ENCODE measurements around the gene VPS37D. TPM values are rescaled to one million over a fixed set of nuclear protein-coding genes. Genes with fewer than 3 reads are reported as not detected.
"Not testable (repeated sequence)": the region's sequence is repeated elsewhere in the genome, so short reads cannot be mapped to it uniquely, and the experiment has no call there.

The VPS37D gene
- total and polyA plus RNA-seq, 3 donors from 2014 or later, result 10.3 to 24.8 (median 15.0) TPM

GRCh38 chr7:73671322-73671661, 3.7 kb downstream of the VPS37D start:
- Histone ChIP-seq H3K9me3 (no peaks in the 10 kb centered on the region), H3K27me3 (no peaks in the 10 kb centered on the region), H3K27ac (no peak overlapping the region), H3K36me3 (ENCODE audit: low read depth, missing control alignments) (no peaks in the 10 kb centered on the region), H3K4me1 (peaks cover 16% of the 10 kb centered on the region), H3K4me3 (no peak overlapping the region)
- DNase-seq, result no peak
- 29 to 77% methylated on average over 1 to 6 of the region's 12 CpGs for WGBS, 2 donors
- intact Hi-C loops (cut with DNase I; ENCODE audit: low total_unique reads), result no loop called here
- no peak for TF ChIP-seq CTCF (IDR thresholded peaks at IDR 0.05)
- no peak for TF ChIP-seq POLR2A (IDR thresholded peaks at IDR 0.05)

GRCh38 chr7:73671857-73672445, 4.3 kb downstream of the VPS37D start:
- Histone ChIP-seq H3K27ac (no peak overlapping the region), H3K4me3 (no peak overlapping the region), H3K27me3 (no peaks in the 10 kb centered on the region), H3K4me1 (peaks cover 16% of the 10 kb centered on the region), H3K36me3 (ENCODE audit: low read depth, missing control alignments) (no peaks in the 10 kb centered on the region), H3K9me3 (no peaks in the 10 kb centered on the region)
- intact Hi-C loops (cut with DNase I; ENCODE audit: low total_unique reads), result no loop called here
- no peak for DNase-seq
- TF ChIP-seq CTCF (IDR thresholded peaks at IDR 0.05), result no peak
- no peak for TF ChIP-seq POLR2A (IDR thresholded peaks at IDR 0.05)
- WGBS, 2 donors, result 94 to 95% methylated on average over 14 to 15 of the region's 15 CpGs

GRCh38 chr7:73674468-73675124, 7.0 kb downstream of the VPS37D start:
- intact Hi-C loops (cut with DNase I; ENCODE audit: low total_unique reads), result no loop called here
- 92% methylated on average over 1 of the region's 1 CpG; no CpG with 5 or more reads in 1 of the 2 donors for WGBS, 2 donors
- TF ChIP-seq POLR2A (IDR thresholded peaks at IDR 0.05), result no peak

GRCh38 chr7:73676062-73676461, 8.4 kb downstream of the VPS37D start:
- H3K27me3 ChIP-seq; intact Hi-C loops (cut with DNase I; ENCODE audit: low total_unique reads); H3K36me3 ChIP-seq (ENCODE audit: low read depth, missing control alignments); H3K4me3 ChIP-seq; H3K9me3 ChIP-seq; DNase-seq: not testable (repeated sequence)
- WGBS, 2 donors, result 76 to 86% methylated on average over 9 of the region's 9 CpGs
- peak overlapping the region in 1 of 2 donors; percentile 78 for H3K27ac ChIP-seq
- H3K4me1 ChIP-seq, result peaks cover 35% of the 10 kb centered on the region

More at GRCh38 chr7:73674468-73675124, 7.0 kb downstream of the VPS37D start:
- H3K36me3 ChIP-seq (ENCODE audit: low read depth, missing control alignments), result no peaks in the 10 kb centered on the region
- peak overlapping the region; percentile 49 to 78 for H3K27ac ChIP-seq
- H3K9me3 ChIP-seq, result no peaks in the 10 kb centered on the region
- H3K27me3 ChIP-seq, result no peaks in the 10 kb centered on the region
- no peak overlapping the region for H3K4me3 ChIP-seq
- peaks cover 24% of the 10 kb centered on the region for H3K4me1 ChIP-seq
- DNase-seq, result no peak

GRCh38 chr7:73678862-73679261, 11.2 kb downstream of the VPS37D start:
- no peak for DNase-seq
- Histone ChIP-seq H3K27ac (peak overlapping the region; percentile 46 to 70), H3K9me3 (no peaks in the 10 kb centered on the region), H3K4me3 (no peak overlapping the region), H3K4me1 (peaks cover 43% of the 10 kb centered on the region), H3K36me3 (ENCODE audit: low read depth, missing control alignments) (no peaks in the 10 kb centered on the region), H3K27me3 (no peaks in the 10 kb centered on the region)
- no peak for TF ChIP-seq CTCF (IDR thresholded peaks at IDR 0.05)
- TF ChIP-seq POLR2A (IDR thresholded peaks at IDR 0.05), result no peak
- intact Hi-C loops (cut with DNase I; ENCODE audit: low total_unique reads), result no loop called here
- WGBS, 2 donors, result 80 to 82% methylated on average over 2 to 6 of the region's 6 CpGs

GRCh38 chr7:73679709-73680108, 12.1 kb downstream of the VPS37D start:
- Histone ChIP-seq H3K36me3 (ENCODE audit: low read depth, missing control alignments) (no peaks in the 10 kb centered on the region), H3K27ac (peak overlapping the region; percentile 46 to 70), H3K27me3 (no peaks in the 10 kb centered on the region), H3K4me3 (no peak overlapping the region), H3K4me1 (peaks cover 49% of the 10 kb centered on the region), H3K9me3 (no peaks in the 10 kb centered on the region)
- no peak for DNase-seq
- 73 to 75% methylated on average over 2 of the region's 2 CpGs for WGBS, 2 donors
- no peak for TF ChIP-seq POLR2A (IDR thresholded peaks at IDR 0.05)
- no peak for TF ChIP-seq CTCF (IDR thresholded peaks at IDR 0.05)
- intact Hi-C loops (cut with DNase I; ENCODE audit: low total_unique reads), result no loop called here
